Epithelial cell of esophagus (primary cell): ENCODE data around the gene CRK.
"Not testable (repeated sequence)": the region's sequence is repeated elsewhere in the genome, so short reads cannot be mapped to it uniquely, and the experiment has no call there.

Source experiments
- DNase-seq: peaks from one replicate; pipeline ENCODE4 v3.0.0; 2010; ENCODE audit warnings: low read depth
- H3K4me3 ChIP-seq: 2 replicates; pipeline ENCODE4 v1.5.1; 2011; ENCODE audit warnings: mild to moderate bottlenecking, low read length, control low read depth
- TF ChIP-seq, protein P1 (sequence below): IDR thresholded peaks from 2 replicates; pipeline ENCODE4 v1.5.1; 2011; ENCODE audit warnings: low read depth, mild to moderate bottlenecking, low read length, control low read depth, inconsistent platforms; ENCODE audit not compliant: insufficient read depth; ENCODE audit errors: missing control alignments

CRK gene

DNA sequence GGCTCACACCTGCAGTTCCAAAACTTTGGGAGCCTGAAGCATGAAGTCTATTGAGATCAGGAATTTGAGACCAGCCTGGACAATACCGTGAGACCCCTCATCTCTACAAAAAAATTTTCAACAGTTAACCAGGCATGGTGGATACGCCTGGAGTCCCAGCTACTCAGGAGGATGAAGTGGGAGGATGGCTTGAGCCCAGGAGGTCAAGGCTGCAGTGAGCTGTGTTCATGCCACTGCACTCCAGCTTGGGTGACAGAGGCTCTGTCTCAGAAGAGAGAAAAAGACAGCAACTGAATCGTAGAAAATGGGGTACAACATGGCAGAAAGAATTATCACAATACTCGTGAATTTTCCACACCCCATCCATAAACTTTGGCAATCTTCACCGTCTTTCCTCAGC is 3.2 kb downstream of the CRK start:
- DNase-seq = no peak
- no peak overlapping the region for H3K4me3 ChIP-seq
- TF ChIP-seq, protein P1, sequence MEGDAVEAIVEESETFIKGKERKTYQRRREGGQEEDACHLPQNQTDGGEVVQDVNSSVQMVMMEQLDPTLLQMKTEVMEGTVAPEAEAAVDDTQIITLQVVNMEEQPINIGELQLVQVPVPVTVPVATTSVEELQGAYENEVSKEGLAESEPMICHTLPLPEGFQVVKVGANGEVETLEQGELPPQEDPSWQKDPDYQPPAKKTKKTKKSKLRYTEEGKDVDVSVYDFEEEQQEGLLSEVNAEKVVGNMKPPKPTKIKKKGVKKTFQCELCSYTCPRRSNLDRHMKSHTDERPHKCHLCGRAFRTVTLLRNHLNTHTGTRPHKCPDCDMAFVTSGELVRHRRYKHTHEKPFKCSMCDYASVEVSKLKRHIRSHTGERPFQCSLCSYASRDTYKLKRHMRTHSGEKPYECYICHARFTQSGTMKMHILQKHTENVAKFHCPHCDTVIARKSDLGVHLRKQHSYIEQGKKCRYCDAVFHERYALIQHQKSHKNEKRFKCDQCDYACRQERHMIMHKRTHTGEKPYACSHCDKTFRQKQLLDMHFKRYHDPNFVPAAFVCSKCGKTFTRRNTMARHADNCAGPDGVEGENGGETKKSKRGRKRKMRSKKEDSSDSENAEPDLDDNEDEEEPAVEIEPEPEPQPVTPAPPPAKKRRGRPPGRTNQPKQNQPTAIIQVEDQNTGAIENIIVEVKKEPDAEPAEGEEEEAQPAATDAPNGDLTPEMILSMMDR = no peak

DNA sequence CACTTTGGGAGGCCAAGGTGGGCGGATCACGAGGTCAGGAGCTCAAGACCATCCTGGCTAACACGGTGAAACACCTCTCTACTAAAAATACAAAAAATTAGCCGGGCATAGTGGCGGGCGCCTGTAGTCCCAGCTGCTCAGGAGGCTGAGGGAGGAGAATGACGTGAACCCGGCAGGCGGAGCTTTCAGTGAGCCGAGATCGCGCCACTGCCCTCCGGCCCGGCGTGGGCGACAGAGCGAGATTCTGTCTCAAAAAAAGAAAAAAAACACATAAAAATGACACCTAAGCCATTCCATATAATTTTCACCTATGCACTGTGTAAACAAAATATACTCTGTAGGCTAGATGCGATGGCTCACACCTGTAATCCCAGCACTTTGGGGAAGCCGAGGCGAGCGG is 5.8 kb downstream of the CRK start:
- H3K4me3 ChIP-seq, DNase-seq: not testable (repeated sequence)

DNA sequence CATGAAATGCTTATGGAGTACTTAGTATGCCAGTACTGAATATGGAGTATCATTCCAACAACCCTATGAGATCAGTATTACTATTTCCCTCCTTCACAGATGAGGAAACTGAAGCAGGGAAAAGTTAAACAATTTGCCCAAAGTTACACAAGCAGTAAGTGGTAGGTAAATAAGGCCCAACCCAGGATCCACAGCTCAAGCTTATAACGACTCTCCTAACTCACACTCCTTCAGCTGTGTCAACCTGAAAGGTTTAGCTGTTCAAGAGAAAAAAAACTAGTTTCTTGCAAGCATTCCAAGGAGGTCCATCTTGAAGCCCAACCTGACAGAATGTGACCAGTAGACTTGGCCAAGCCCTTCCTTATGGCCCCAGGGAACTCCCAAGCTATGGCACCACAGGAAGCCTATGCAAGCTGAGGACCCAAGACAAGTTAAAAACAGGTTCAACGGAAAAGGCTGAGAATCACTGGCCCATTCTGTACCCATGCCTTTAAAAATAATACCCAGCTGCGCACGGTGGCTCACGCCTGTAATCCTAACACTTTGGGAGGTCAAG is 6.5 kb downstream of the CRK start:
- DNase-seq = no peak
- TF ChIP-seq, protein P1 = no peak
- no peak overlapping the region for H3K4me3 ChIP-seq

DNA sequence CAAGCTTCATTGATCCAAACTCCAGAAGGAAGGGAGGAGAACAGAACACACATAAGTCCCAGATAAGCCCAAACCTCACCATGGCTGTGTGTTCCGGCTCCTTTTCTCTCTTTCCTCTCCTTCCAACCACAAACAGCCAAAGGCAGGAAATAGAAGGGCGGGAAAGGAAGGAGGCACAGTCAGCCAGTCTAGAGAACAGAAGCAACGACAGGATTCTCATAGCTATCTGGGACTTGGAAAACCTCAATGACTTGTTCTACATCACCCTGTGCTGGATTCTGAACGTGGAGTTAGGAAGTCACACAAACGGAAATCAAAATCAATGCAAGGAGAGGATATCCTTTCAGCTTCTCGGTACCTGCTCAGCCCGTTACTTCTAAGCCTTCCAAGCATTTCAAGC is 9.0 kb downstream of the CRK start:
- TF ChIP-seq, protein P1 = no peak
- no peak overlapping the region for H3K4me3 ChIP-seq

DNA sequence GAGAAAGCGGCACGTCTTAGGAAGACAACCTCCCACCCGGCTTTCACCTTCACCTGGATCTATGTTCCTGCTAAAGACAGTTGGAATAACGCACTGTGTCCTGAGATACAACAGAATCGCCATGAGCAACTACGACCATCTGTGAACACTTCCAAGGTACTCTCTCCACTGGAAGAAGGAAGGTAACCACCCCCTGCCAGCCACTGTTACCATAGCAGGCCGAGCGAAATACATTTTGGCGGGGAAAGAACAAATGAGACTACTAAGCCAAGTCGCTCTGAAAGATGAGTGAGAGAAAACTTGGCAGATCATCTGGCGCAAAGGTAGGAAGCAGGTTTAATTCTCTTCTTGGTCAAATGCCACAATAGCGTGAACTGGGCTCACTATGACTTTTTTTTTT is 9.8 kb downstream of the CRK start:
- H3K4me3 ChIP-seq = no peak overlapping the region
- TF ChIP-seq, protein P1 = no peak
- no peak for DNase-seq

More for the DNA sequence above, 9.0 kb downstream of the CRK start:
- DNase-seq = no peak

DNA sequence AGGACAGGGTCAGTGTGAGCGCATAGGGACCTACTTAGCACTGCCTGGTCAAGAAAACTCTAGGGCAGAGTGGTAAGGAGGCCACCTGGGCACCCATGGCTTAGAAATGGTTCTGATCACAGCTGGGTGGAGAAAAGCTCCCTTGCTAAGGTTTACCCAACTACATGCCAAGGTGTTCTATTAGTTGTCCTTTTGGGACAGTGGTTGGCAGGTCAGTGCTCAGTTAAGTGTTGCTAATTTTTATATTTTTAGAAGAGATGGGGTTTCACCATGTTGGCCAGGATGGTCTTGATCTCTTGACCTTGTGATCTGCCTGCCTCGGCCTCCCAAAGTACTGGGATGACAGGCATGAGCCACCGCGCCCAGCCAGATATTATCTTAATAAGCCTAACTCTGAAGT is 10.3 kb downstream of the CRK start:
- not testable (repeated sequence) for H3K4me3 ChIP-seq, DNase-seq

DNA sequence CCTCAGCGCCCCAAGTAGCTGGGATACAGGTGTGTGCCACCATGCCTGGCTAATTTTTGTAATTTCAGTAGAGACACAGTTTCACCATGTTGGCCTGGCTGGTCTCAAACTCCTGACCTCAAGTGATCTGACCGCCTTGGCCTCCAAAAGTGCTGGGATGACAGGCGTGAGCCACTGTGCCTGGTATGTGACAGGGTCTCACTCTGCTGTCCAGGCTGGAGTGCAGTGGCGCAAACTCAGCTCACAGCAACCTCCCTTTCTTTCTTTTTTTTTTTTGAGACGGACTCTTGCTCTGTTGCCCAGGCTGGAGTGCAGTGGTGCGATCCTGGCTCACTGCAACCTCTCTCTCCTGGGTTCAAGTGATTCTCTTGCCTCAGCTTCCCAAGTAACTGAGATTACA is 13.3 kb downstream of the CRK start:
- not testable (repeated sequence) for H3K4me3 ChIP-seq, DNase-seq

DNA sequence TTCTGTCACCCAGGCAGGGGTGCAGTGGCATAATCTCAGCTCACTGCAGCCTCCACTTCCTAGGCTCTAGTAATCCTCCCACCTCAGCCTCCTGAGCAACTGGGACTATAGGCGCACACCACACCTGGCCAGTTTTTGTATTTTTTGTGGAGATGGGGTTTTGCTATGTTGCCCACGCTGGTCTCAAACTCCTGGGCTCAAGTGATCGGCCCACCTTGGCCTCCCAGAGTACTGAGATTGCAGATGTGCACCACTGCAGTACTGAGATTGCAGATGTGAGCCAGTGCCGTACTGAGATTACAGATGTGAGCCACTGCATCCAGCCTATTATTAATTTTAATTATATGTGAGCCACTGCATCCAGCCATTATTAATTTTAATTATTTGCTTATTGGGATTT is 13.8 kb downstream of the CRK start:
- no peak overlapping the region for H3K4me3 ChIP-seq
- TF ChIP-seq, protein P1 = no peak
- DNase-seq = no peak

DNA sequence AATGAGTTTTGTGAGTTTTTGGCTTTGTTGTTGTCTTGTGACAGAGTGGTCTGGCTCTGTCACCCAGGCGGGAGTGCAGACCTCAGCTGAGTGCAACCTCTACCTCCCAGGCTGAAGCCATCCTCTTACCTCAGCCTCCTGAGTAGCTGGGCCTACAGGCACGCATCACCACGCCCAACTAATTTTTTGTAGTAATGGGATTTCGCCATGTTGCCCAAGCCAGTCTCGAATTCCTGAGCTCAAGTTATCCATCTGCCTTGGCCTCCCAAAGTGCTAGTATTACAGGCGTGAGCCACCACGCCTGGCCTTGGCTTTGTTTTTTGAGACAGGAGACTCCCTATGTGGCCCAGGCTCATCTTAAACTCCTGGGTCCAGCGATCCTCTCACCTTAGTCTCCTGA is 15.1 kb downstream of the CRK start:
- no peak overlapping the region for H3K4me3 ChIP-seq
- DNase-seq = no peak
- TF ChIP-seq, protein P1 = no peak
